A673 (cell line): ENCODE data around the gene TMEM242. TPM values are rescaled to one million over a fixed set of nuclear protein-coding genes. Genes with fewer than 3 reads are reported as not detected.

Experiments used
- BruUV-seq: library from RNA; stranded (reverse); fragments of 400-500 nt; replicated peaks from 2 replicates; lab custom pipeline; 2021; lab: Mats Ljungman, UMichigan
- CTCF ChIA-PET: fragments of 300-600 bp; sonication (Branson Sonifier 250); formaldehyde crosslinking; loops from one replicate; lab custom pipeline; 2022; ENCODE audit warnings: antibody characterized with exemption; lab: Charles Lee
- POLR2A ChIA-PET: fragments of 300-600 bp; sonication (Branson Sonifier 250); formaldehyde crosslinking; loops from one replicate; lab custom pipeline; 2022; ENCODE audit warnings: antibody characterized with exemption; ENCODE audit not compliant: low non-redundant PET; lab: Charles Lee
- DNase-seq: peaks from one replicate; pipeline ENCODE4 v3.0.0-alpha.2; 2015; ENCODE audit warnings: low spot score
- H3K27ac ChIP-seq: fragments of 200-600 bp; sonication (generic); 2 replicates; pipeline ENCODE4 v1.5.1; 2016; ENCODE audit warnings: mixed run types, low read depth, mild to moderate bottlenecking, mixed read lengths, antibody characterized with exemption, low read length; ENCODE audit not compliant: poor library complexity, severe bottlenecking
- H3K27me3 ChIP-seq: fragments of 200-600 bp; sonication (generic); replicated peaks from 2 replicates; pipeline ENCODE4 v1.6.1; 2017; ENCODE audit warnings: mixed run types, low read depth, mild to moderate bottlenecking, mixed read lengths, antibody characterized with exemption, low read length; ENCODE audit not compliant: insufficient read depth, poor library complexity
- H3K36me3 ChIP-seq: fragments of 200-600 bp; sonication (generic); 2 replicates; pipeline ENCODE4 v1.6.1; 2016; ENCODE audit warnings: mixed run types, mild to moderate bottlenecking, mixed read lengths, antibody characterized with exemption, low read length; ENCODE audit not compliant: insufficient read depth, poor library complexity, severe bottlenecking
- H3K4me1 ChIP-seq: fragments of 200-600 bp; sonication (generic); 2 replicates; pipeline ENCODE4 v1.6.1; 2017; ENCODE audit warnings: mixed run types, mild to moderate bottlenecking, mixed read lengths, antibody characterized with exemption, low read length; ENCODE audit not compliant: insufficient read depth, poor library complexity, severe bottlenecking
- H3K4me3 ChIP-seq: fragments of 200-600 bp; sonication (generic); 2 replicates; pipeline ENCODE4 v1.5.1; 2016; ENCODE audit warnings: low read depth, mixed run types, mild to moderate bottlenecking, mixed read lengths, low read length; ENCODE audit not compliant: poor library complexity, severe bottlenecking
- H3K9me3 ChIP-seq: fragments of 200-600 bp; sonication (generic); 2 replicates; pipeline ENCODE4 v1.6.1; 2016; ENCODE audit warnings: mixed run types, low read depth, mild to moderate bottlenecking, mixed read lengths, antibody characterized with exemption, low read length; ENCODE audit not compliant: poor library complexity, severe bottlenecking
- CTCF ChIP-seq: fragments of 300-800, 200-600 bp; sonication (generic); conservative IDR thresholded peaks from 2 replicates; pipeline ENCODE4 v1.5.1; 2017; ENCODE audit warnings: low read depth, mild to moderate bottlenecking, antibody characterized with exemption, low read length, moderate library complexity, mixed read lengths
- EZH2 ChIP-seq: fragments of 200-600 bp; sonication (generic); IDR thresholded peaks from 2 replicates; pipeline ENCODE4 v1.6.1; 2017; ENCODE audit warnings: borderline replicate concordance, low read depth, mild to moderate bottlenecking, mixed read lengths, antibody characterized with exemption, low read length; ENCODE audit not compliant: poor library complexity, severe bottlenecking
- intact Hi-C: fragments of 100-400 bp; cut with micrococcal nuclease; formaldehyde crosslinking; loops from one replicate; pipeline ENCODE4 v1.10.0; 2022; ENCODE audit not compliant: unreplicated experiment
- total RNA-seq: library from RNA; stranded (reverse); gene quantifications from 2 replicates; pipeline ENCODE4 v1.2.3, GENCODE V29; 2021

Gene TMEM242
- total RNA-seq, 1 experiment from 2014 or later: 13.2 TPM

- DNase-seq: peak; percentile 86
- ChIA-PET POLR2A (interaction anchor here (0.6 kb wide), 1 partner anchor 39 kb away, joined by 3 read pairs; no protein-coding TSS in a partner anchor), CTCF (interaction anchor here (0.6 to 1.0 kb wide), 2 partner anchors 39 to 477 kb away, joined by 3 read pairs; no protein-coding TSS in a partner anchor)
- Histone ChIP-seq H3K4me1 (peaks cover 14% of the 10 kb centered on the region), H3K9me3 (no peaks in the 10 kb centered on the region), H3K36me3 (no peaks in the 10 kb centered on the region), H3K4me3 (peak overlapping the region; percentile 62), H3K27me3 (no peaks in the 10 kb centered on the region), H3K27ac (peak overlapping the region; percentile 61)
- no peak for TF ChIP-seq EZH2
- peak; percentile 51; the same call in 1 of the 2 replicates for TF ChIP-seq CTCF
- intact Hi-C loops: loop anchor here (1.0 to 10.0 kb wide), 4 partner anchors 37 to 710 kb away; no protein-coding TSS in a partner anchor
- no TSS peak for BruUV-seq
Observed at GRCh38 chr6:157274471-157275226, 48.7 kb downstream of the TMEM242 start.

GRCh38 chr6:157273756-157274470, 49.4 kb downstream of the TMEM242 start:
- POLR2A ChIA-PET: interaction anchor here (0.5 kb wide), 1 partner anchor 491 kb away, joined by 3 read pairs; no protein-coding TSS in a partner anchor
- CTCF ChIA-PET: interaction anchor here (0.9 kb wide), 1 partner anchor 115 kb away, joined by 3 read pairs; no protein-coding TSS in a partner anchor
- no peak overlapping the region for H3K27ac ChIP-seq
- peak overlapping the region; percentile 62 for H3K4me3 ChIP-seq
- H3K27me3 ChIP-seq: no peaks in the 10 kb centered on the region
- no peak for TF ChIP-seq EZH2
- TF ChIP-seq CTCF: no peak
- intact Hi-C loops: loop anchor here (1.0 to 10.0 kb wide), 4 partner anchors 37 to 709 kb away; no protein-coding TSS in a partner anchor
- no peaks in the 10 kb centered on the region for H3K36me3 ChIP-seq
- peak; percentile 74 for DNase-seq
- H3K4me1 ChIP-seq: peaks cover 14% of the 10 kb centered on the region
- BruUV-seq: no TSS peak
- no peaks in the 10 kb centered on the region for H3K9me3 ChIP-seq
